ENCODE results near the gene H2BK1. TPM values are rescaled to one million over a fixed set of nuclear protein-coding genes. Genes with fewer than 3 reads are reported as not detected.

The H2BK1 gene
- polyA plus RNA-seq, 3 donors, result not detected

DNA sequence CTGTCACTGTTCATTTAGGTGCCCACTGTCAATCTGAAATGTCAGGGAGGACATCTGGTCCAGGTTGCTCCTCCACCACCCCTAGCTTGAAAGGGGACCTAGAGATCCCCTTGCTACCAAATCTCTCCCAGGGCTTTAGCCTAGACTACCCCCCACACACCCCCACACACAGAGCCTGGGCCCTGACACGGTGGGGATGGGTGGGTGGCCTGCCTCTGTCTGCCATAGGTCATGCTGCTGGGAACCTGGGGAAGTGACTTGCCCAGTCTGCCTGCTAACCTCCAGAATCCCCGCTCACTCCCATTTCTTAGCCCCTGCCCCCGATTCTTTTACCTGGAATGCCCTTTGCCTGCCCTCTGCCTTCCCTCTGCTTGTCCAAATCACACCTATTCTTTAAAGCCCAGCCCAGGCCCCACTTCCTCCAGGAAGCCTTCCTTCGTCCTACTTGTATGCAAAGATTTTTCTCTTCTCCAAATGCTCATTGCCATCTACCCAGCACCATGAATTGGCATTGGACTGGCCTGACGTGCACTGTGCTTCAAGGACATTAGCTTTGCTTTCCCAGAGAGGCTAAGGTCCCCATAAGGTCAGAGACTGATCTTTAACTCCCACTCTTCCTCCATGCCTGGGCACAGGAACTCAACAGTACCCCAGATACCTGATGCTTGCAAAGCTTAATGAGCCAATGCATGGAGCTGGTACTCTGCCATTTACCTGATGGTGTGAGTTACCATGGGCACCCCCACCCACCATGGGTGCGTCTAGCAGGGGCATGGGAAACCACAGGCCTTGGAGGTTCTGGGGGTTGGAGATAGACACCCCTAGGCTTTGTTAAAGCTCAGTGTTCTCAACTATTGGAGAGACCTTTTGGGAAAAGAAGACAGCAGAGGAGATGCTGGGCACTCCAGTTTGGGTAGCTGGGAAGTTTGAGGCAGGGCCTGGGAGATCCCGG, 40.2 kb upstream of the H2BK1 start:
- H3K27ac Mint-ChIP-seq, result peak overlapping the region in 1 of 7 donors; percentile 19
- H3K4me3 Mint-ChIP-seq, result peak overlapping the region; percentile 11 to 76
- intact Hi-C loops (cut with micrococcal nuclease), result loop anchor here (5.0 kb wide), 1 partner anchor 52 kb away; no protein-coding TSS in a partner anchor
- H3K4me1 Mint-ChIP-seq, result peaks cover 57% of the 10 kb centered on the region
- no peak overlapping the region for H3K9ac ChIP-seq (ENCODE audit: insufficient read depth, low read length, poor library complexity, severe bottlenecking)
- TF ChIP-seq, protein P1, sequence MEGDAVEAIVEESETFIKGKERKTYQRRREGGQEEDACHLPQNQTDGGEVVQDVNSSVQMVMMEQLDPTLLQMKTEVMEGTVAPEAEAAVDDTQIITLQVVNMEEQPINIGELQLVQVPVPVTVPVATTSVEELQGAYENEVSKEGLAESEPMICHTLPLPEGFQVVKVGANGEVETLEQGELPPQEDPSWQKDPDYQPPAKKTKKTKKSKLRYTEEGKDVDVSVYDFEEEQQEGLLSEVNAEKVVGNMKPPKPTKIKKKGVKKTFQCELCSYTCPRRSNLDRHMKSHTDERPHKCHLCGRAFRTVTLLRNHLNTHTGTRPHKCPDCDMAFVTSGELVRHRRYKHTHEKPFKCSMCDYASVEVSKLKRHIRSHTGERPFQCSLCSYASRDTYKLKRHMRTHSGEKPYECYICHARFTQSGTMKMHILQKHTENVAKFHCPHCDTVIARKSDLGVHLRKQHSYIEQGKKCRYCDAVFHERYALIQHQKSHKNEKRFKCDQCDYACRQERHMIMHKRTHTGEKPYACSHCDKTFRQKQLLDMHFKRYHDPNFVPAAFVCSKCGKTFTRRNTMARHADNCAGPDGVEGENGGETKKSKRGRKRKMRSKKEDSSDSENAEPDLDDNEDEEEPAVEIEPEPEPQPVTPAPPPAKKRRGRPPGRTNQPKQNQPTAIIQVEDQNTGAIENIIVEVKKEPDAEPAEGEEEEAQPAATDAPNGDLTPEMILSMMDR (IDR thresholded peaks at IDR 0.05), result no peak
- peaks cover 53 to 75% of the 10 kb centered on the region in 2 donors for H3K27me3 ChIP-seq (ENCODE audit: control insufficient read depth in 2 of 2, insufficient read depth in 2 of 2, low read length in 2 of 2)
- H4K20me1 ChIP-seq (ENCODE audit: insufficient read depth, low read length), result peaks cover 95% of the 10 kb centered on the region
- no peak overlapping the region for H3K4me2 ChIP-seq (replicated peaks; ENCODE audit: extremely low read depth, low read length, poor library complexity, severe bottlenecking)
- H3K4me3 ChIP-seq (replicated peaks in 1 of 3; ENCODE audit: low read depth in 2 of 3, low read length in 3 of 3), result no peak overlapping the region
- H3K9me3 Mint-ChIP-seq, result peaks cover 0 to 23% (median 13%) of the 10 kb centered on the region in 7 donors
- H3K27ac ChIP-seq (ENCODE audit: low read depth in 1 of 2, low read length in 2 of 2), result no peak overlapping the region
- peaks cover 76 to 91% (median 79%) of the 10 kb centered on the region in 3 donors for H3K27me3 Mint-ChIP-seq (ENCODE audit: low read depth in 3 of 3)
- WGBS (ENCODE audit: insufficient coverage), result 67% methylated on average over 6 of the region's 7 CpGs
- H2AFZ ChIP-seq (ENCODE audit: insufficient read depth, low read depth, low read length, poor library complexity, severe bottlenecking), result no peak overlapping the region
- peaks cover 0 to 14% of the 10 kb centered on the region in 2 donors for H3K9me3 ChIP-seq (replicated peaks in 1 of 2; ENCODE audit: control insufficient read depth in 1 of 2, insufficient read depth in 1 of 2, low read length in 2 of 2)
- peaks cover 33 to 44% of the 10 kb centered on the region in 2 donors for H3K4me1 ChIP-seq (ENCODE audit: control insufficient read depth in 1 of 2, insufficient read depth in 2 of 2, low read length in 2 of 2)
- DNase-seq, result no peak
- H3K36me3 ChIP-seq (replicated peaks in 1 of 2; ENCODE audit: control insufficient read depth in 1 of 2, insufficient read depth in 2 of 2, low read length in 2 of 2), result no peaks in the 10 kb centered on the region
- peaks cover 31 to 49% of the 10 kb centered on the region in 2 donors for H3K36me3 Mint-ChIP-seq
- H3K79me2 ChIP-seq (ENCODE audit: insufficient read depth, low read length), result no peaks in the 10 kb centered on the region

DNA sequence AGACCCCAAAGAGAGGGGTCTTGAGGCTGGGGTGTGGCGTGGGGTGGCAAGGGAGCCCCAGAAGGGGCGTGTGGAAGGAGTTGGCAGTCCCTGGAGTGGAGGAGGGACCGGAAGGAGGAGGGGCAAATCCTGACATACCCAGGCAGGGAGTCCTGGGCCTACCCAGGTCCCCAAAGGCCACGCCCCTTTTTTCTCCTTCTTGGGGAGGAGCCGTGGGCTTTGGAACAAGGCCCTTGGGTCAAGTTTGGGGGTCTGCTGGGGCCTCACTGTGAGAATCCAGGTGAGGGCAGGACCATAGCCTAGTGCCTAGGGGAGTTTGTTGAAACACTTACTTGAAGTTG, 39.4 kb upstream of the H2BK1 start:
- WGBS (ENCODE audit: insufficient coverage), result 17% methylated on average over 3 of the region's 5 CpGs
- H3K27ac ChIP-seq (ENCODE audit: low read depth in 1 of 2, low read length in 2 of 2), result no peak overlapping the region
- TF ChIP-seq, protein P1 (IDR thresholded peaks at IDR 0.05), result no peak
- DNase-seq, result no peak
- intact Hi-C loops (cut with micrococcal nuclease), result loop anchor here (2.0 to 5.0 kb wide), 2 partner anchors 23 to 53 kb away; no protein-coding TSS in a partner anchor
- H3K36me3 ChIP-seq (replicated peaks in 1 of 2; ENCODE audit: control insufficient read depth in 1 of 2, insufficient read depth in 2 of 2, low read length in 2 of 2), result no peaks in the 10 kb centered on the region
- H2AFZ ChIP-seq (ENCODE audit: insufficient read depth, low read depth, low read length, poor library complexity, severe bottlenecking), result no peak overlapping the region
- H3K4me3 ChIP-seq (replicated peaks in 1 of 3; ENCODE audit: low read depth in 2 of 3, low read length in 3 of 3), result peak overlapping the region in 1 of 3 experiments; percentile 62
- H3K9me3 ChIP-seq (replicated peaks in 1 of 2; ENCODE audit: control insufficient read depth in 1 of 2, insufficient read depth in 1 of 2, low read length in 2 of 2), result peaks cover 0 to 14% of the 10 kb centered on the region in 2 donors
- H3K27me3 Mint-ChIP-seq (ENCODE audit: low read depth in 3 of 3), result peaks cover 81 to 95% (median 82%) of the 10 kb centered on the region in 3 donors
- peaks cover 30 to 42% of the 10 kb centered on the region in 2 donors for H3K36me3 Mint-ChIP-seq
- H4K20me1 ChIP-seq (ENCODE audit: insufficient read depth, low read length), result peaks cover 95% of the 10 kb centered on the region
- H3K4me1 Mint-ChIP-seq, result peaks cover 61% of the 10 kb centered on the region
- peaks cover 0 to 24% (median 12%) of the 10 kb centered on the region in 7 donors for H3K9me3 Mint-ChIP-seq
- H3K79me2 ChIP-seq (ENCODE audit: insufficient read depth, low read length), result no peaks in the 10 kb centered on the region
- peak overlapping the region; percentile 81 to 91 for H3K4me3 Mint-ChIP-seq
- peak overlapping the region; percentile 80 for H3K4me2 ChIP-seq (replicated peaks; ENCODE audit: extremely low read depth, low read length, poor library complexity, severe bottlenecking)
- H3K4me1 ChIP-seq (ENCODE audit: control insufficient read depth in 1 of 2, insufficient read depth in 2 of 2, low read length in 2 of 2), result peaks cover 39 to 52% of the 10 kb centered on the region in 2 donors
- no peak overlapping the region for H3K27ac Mint-ChIP-seq
- peak overlapping the region; percentile 55 for H3K9ac ChIP-seq (ENCODE audit: insufficient read depth, low read length, poor library complexity, severe bottlenecking)
- peaks cover 59 to 80% of the 10 kb centered on the region in 2 donors for H3K27me3 ChIP-seq (ENCODE audit: control insufficient read depth in 2 of 2, insufficient read depth in 2 of 2, low read length in 2 of 2)

Data from CD14-positive monocyte (primary cell).